Measurements from ENCODE around the gene POFUT2.
A peak's percentile ranks its signal among the peaks of the same experiment; 100 is the strongest.

The POFUT2 gene

GRCh38 chr21:45328198-45329091, 40.8 kb upstream of the POFUT2 start:
- no peak for TF ChIP-seq TCF4 (CRISPR knock-in tag; IDR thresholded peaks at IDR 0.05; ENCODE audit: borderline replicate concordance)
- TF ChIP-seq SNAI2 (CRISPR knock-in tag; IDR thresholded peaks at IDR 0.05): no peak
- TF ChIP-seq CSDC2 (CRISPR knock-in tag; IDR thresholded peaks at IDR 0.05): no peak
- TF ChIP-seq ESRRG (CRISPR knock-in tag; IDR thresholded peaks at IDR 0.05): no peak
- no peak for TF ChIP-seq ZNF8 (CRISPR knock-in tag; IDR thresholded peaks at IDR 0.05)
- no peak for TF ChIP-seq RARB (CRISPR knock-in tag; IDR thresholded peaks at IDR 0.05)
- no peak for TF ChIP-seq POU6F1 (CRISPR knock-in tag; IDR thresholded peaks at IDR 0.05; ENCODE audit: borderline replicate concordance, low read depth)

GRCh38 chr21:45327441-45328197, 39.9 kb upstream of the POFUT2 start:
- TF ChIP-seq RARB (CRISPR knock-in tag; IDR thresholded peaks at IDR 0.05): no peak
- TF ChIP-seq CREB5 (CRISPR knock-in tag; IDR thresholded peaks at IDR 0.05; ENCODE audit: low read depth): no peak
- TF ChIP-seq CSRNP3 (CRISPR knock-in tag; IDR thresholded peaks at IDR 0.05): no peak
- TF ChIP-seq SNAI2 (CRISPR knock-in tag; IDR thresholded peaks at IDR 0.05): no peak
- TF ChIP-seq TCF4 (CRISPR knock-in tag; IDR thresholded peaks at IDR 0.05; ENCODE audit: borderline replicate concordance): no peak
- no peak for TF ChIP-seq BACH2 (CRISPR knock-in tag; IDR thresholded peaks at IDR 0.05; ENCODE audit: borderline replicate concordance)
- TF ChIP-seq ZFP30 (CRISPR knock-in tag; IDR thresholded peaks at IDR 0.05): no peak
- TF ChIP-seq POU6F1 (CRISPR knock-in tag; IDR thresholded peaks at IDR 0.05; ENCODE audit: borderline replicate concordance, low read depth): no peak
- TF ChIP-seq OSR1 (CRISPR knock-in tag; IDR thresholded peaks at IDR 0.05): no peak
- no peak for TF ChIP-seq ISL1 (CRISPR knock-in tag; IDR thresholded peaks at IDR 0.05)
- no peak for TF ChIP-seq TOX (CRISPR knock-in tag; IDR thresholded peaks at IDR 0.05; ENCODE audit: borderline replicate concordance)
- TF ChIP-seq PPARA (CRISPR knock-in tag; IDR thresholded peaks at IDR 0.05; ENCODE audit: borderline replicate concordance): no peak
- no peak for TF ChIP-seq ZNF565 (CRISPR knock-in tag; conservative IDR thresholded peaks at IDR 0.05; ENCODE audit: low read depth)
- no peak for TF ChIP-seq ZNF8 (CRISPR knock-in tag; IDR thresholded peaks at IDR 0.05)
- TF ChIP-seq PATZ1 (CRISPR knock-in tag; IDR thresholded peaks at IDR 0.05; ENCODE audit: borderline replicate concordance): no peak
- TF ChIP-seq ESRRG (CRISPR knock-in tag; IDR thresholded peaks at IDR 0.05): no peak
- TF ChIP-seq GLIS3 (CRISPR knock-in tag; IDR thresholded peaks at IDR 0.05): no peak
- TF ChIP-seq CSDC2 (CRISPR knock-in tag; IDR thresholded peaks at IDR 0.05): no peak
- no peak for ATAC-seq

More at GRCh38 chr21:45328198-45329091, 40.8 kb upstream of the POFUT2 start:
- no peak for ATAC-seq

GRCh38 chr21:45326891-45327440, 39.3 kb upstream of the POFUT2 start:
- peak; percentile 94 for TF ChIP-seq ZFP3 (CRISPR knock-in tag; IDR thresholded peaks at IDR 0.05)
- TF ChIP-seq ZFP30 (CRISPR knock-in tag; IDR thresholded peaks at IDR 0.05): no peak
- ATAC-seq: no peak
